Fibroblast of lung (primary cell): Measurements from ENCODE around the gene CWC25. TPM values are rescaled to one million over a fixed set of nuclear protein-coding genes. Genes with fewer than 3 reads are reported as not detected.

Experiments
- DNase-seq, 2 donors: peaks; one replicate each; pipeline versions ENCODE4 v3.0.0 to v3.0.0-alpha.2; 2010; ENCODE audit warnings: low read depth in 2 of 2
- H2AFZ ChIP-seq: 2 replicates; pipeline ENCODE4 v1.5.1; 2012; ENCODE audit warnings: low read length, control low read depth, inconsistent platforms
- H3K27ac ChIP-seq: 2 replicates; pipeline ENCODE4 v1.5.1; 2011; ENCODE audit warnings: low read length, control low read depth; ENCODE audit not compliant: insufficient read depth
- H3K27me3 ChIP-seq: 2 replicates; pipeline ENCODE4 v1.5.1; 2011; ENCODE audit warnings: mild to moderate bottlenecking, low read length; ENCODE audit not compliant: control insufficient read depth, insufficient read depth
- H3K36me3 ChIP-seq: 2 replicates; pipeline ENCODE4 v1.5.1; 2011; ENCODE audit warnings: low read length; ENCODE audit not compliant: control insufficient read depth, insufficient read depth
- H3K4me1 ChIP-seq: 2 replicates; pipeline ENCODE4 v1.5.1; 2011; ENCODE audit warnings: low read length; ENCODE audit not compliant: control insufficient read depth, insufficient read depth; ENCODE audit errors: extremely low read depth
- H3K4me2 ChIP-seq: 2 replicates; pipeline ENCODE4 v1.5.1; 2011; ENCODE audit warnings: low read length, control low read depth; ENCODE audit not compliant: insufficient read depth; ENCODE audit errors: extremely low read depth
- H3K4me3 ChIP-seq, 4 experiments: fragments of 200-600 bp in 1 of 4; sonication (generic) in 1 of 4; replicated peaks in 1 of 4; 2 replicates each; pipeline ENCODE4 v1.5.1; 2011 to 2016; ENCODE audit warnings: low read length in 4 of 4, low read depth in 3 of 4, mild to moderate bottlenecking in 3 of 4, control low read depth in 2 of 4, inconsistent platforms in 1 of 4, mixed read lengths in 1 of 4; ENCODE audit not compliant: insufficient read depth in 1 of 4; ENCODE audit errors: control extremely low read depth in 1 of 4
- H3K79me2 ChIP-seq: 2 replicates; pipeline ENCODE4 v1.5.1; 2012; ENCODE audit warnings: mild to moderate bottlenecking, low read length, inconsistent platforms; ENCODE audit not compliant: control insufficient read depth, insufficient read depth
- H3K9ac ChIP-seq: 2 replicates; pipeline ENCODE4 v1.5.1; 2011; ENCODE audit warnings: mild to moderate bottlenecking, low read length, control low read depth; ENCODE audit not compliant: insufficient read depth
- H3K9me3 ChIP-seq: 2 replicates; pipeline ENCODE4 v1.5.1; 2012; ENCODE audit warnings: low read depth, low read length; ENCODE audit not compliant: control insufficient read depth, insufficient read depth
- H4K20me1 ChIP-seq: 2 replicates; pipeline ENCODE4 v1.5.1; 2011; ENCODE audit warnings: low read length; ENCODE audit not compliant: control insufficient read depth, insufficient read depth; ENCODE audit errors: extremely low read depth
- CTCF ChIP-seq, 2 donors: IDR thresholded peaks in 1 of 2; conservative IDR thresholded peaks in 1 of 2; 1 replicate in 1 of 2; 2 replicates in 1 of 2; pipeline ENCODE4 v1.5.1; 2011 to 2012; ENCODE audit warnings: low read length in 2 of 2, control low read depth in 1 of 2, inconsistent platforms in 1 of 2, low read depth in 1 of 2, mild to moderate bottlenecking in 1 of 2
- EZH2 ChIP-seq: IDR thresholded peaks from 2 replicates; pipeline ENCODE4 v1.5.1; 2012; ENCODE audit warnings: low read length, control low read depth, mild to moderate bottlenecking; ENCODE audit errors: missing control alignments
- polyA plus RNA-seq, 2 donors: library from polyadenylated mRNA; depleted of rRNA in 1 of 2; stranded (reverse) in 1 of 2; unstranded in 1 of 2; fragments of >200 nt; gene quantifications; 2 replicates each; pipeline ENCODE4 v1.2.1, GENCODE V29; 2011 to 2012; ENCODE audit warnings: missing spikeins in 1 of 2
- total RNA-seq: library from RNA; depleted of rRNA; stranded (reverse); fragments of >200 nt; gene quantifications from 2 replicates; pipeline ENCODE4 v1.2.1, GENCODE V29; 2014

Gene CWC25
- total and polyA plus RNA-seq, 2 donors (not counting 1 experiment from before 2014, with no cell fraction given), result 10.9 to 14.4 TPM

GRCh38 chr17:38852771-38853291 is 27.7 kb upstream of the CWC25 start:
- no peak overlapping the region for H2AFZ ChIP-seq

GRCh38 chr17:38851434-38851833 is 26.3 kb upstream of the CWC25 start:
- no peak for DNase-seq
- no peaks in the 10 kb centered on the region for H3K9me3 ChIP-seq
- H3K4me1 ChIP-seq, result peaks cover 2% of the 10 kb centered on the region
- H2AFZ ChIP-seq, result no peak overlapping the region
- peak overlapping the region; percentile 88 for H3K4me2 ChIP-seq
- H3K9ac ChIP-seq, result no peak overlapping the region
- TF ChIP-seq CTCF (conservative IDR thresholded peaks at IDR 0.05 in 1 of 2, IDR thresholded peaks at IDR 0.05 in 1 of 2; ENCODE audit: low read depth in 1 of 2, low read length in 2 of 2), result no peak
- TF ChIP-seq EZH2, result no peak
- no peaks in the 10 kb centered on the region for H3K27me3 ChIP-seq
- peaks cover 21% of the 10 kb centered on the region for H3K36me3 ChIP-seq
- H4K20me1 ChIP-seq, result peaks cover 6% of the 10 kb centered on the region
- peak overlapping the region; percentile 52 to 100 (median 76) for H3K4me3 ChIP-seq
- H3K79me2 ChIP-seq, result peaks cover 39% of the 10 kb centered on the region
- peak overlapping the region; percentile 92 for H3K27ac ChIP-seq

More at GRCh38 chr17:38852771-38853291, 27.7 kb upstream of the CWC25 start:
- Histone ChIP-seq H3K9me3 (no peaks in the 10 kb centered on the region), H4K20me1 (peaks cover 6% of the 10 kb centered on the region), H3K4me3 (peak overlapping the region; percentile 52 to 100 (median 76)), H3K9ac (peak overlapping the region; percentile 80), H3K79me2 (peaks cover 39% of the 10 kb centered on the region), H3K27ac (peak overlapping the region; percentile 92), H3K36me3 (peaks cover 21% of the 10 kb centered on the region), H3K27me3 (no peaks in the 10 kb centered on the region), H3K4me2 (peak overlapping the region; percentile 88), H3K4me1 (peaks cover 2% of the 10 kb centered on the region)
- DNase-seq, result peak in 1 of 2 donors; percentile 26
- TF ChIP-seq EZH2 (no peak), CTCF (conservative IDR thresholded peaks at IDR 0.05 in 1 of 2, IDR thresholded peaks at IDR 0.05 in 1 of 2; ENCODE audit: low read depth in 1 of 2, low read length in 2 of 2) (no peak)

- peaks cover 39% of the 10 kb centered on the region for H3K79me2 ChIP-seq
Observed at GRCh38 chr17:38850374-38850773, 25.3 kb upstream of the CWC25 start.

More at GRCh38 chr17:38850374-38850773, 25.3 kb upstream of the CWC25 start:
- Histone ChIP-seq H4K20me1 (peaks cover 6% of the 10 kb centered on the region), H3K4me3 (peak overlapping the region in 2 of 4 experiments; percentile 68 to 100), H3K27me3 (no peaks in the 10 kb centered on the region), H3K4me1 (peaks cover 2% of the 10 kb centered on the region), H3K9ac (no peak overlapping the region), H3K27ac (no peak overlapping the region), H3K9me3 (no peaks in the 10 kb centered on the region), H2AFZ (no peak overlapping the region), H3K4me2 (no peak overlapping the region), H3K36me3 (peaks cover 21% of the 10 kb centered on the region)
- DNase-seq, result no peak
- TF ChIP-seq CTCF (conservative IDR thresholded peaks at IDR 0.05 in 1 of 2, IDR thresholded peaks at IDR 0.05 in 1 of 2; ENCODE audit: low read depth in 1 of 2, low read length in 2 of 2) (no peak), EZH2 (no peak)
